IMR-90 (cell line): ENCODE data around the gene XIRP1. TPM values are rescaled to one million over a fixed set of nuclear protein-coding genes. Genes with fewer than 3 reads are reported as not detected.

Experiments
- ATAC-seq: fragments of 200-7000 bp; cut with Tn5 transposase; 2 replicates; pipeline ENCODE4 v1.9.1; 2020; ENCODE audit warnings: low read depth, mild to moderate bottlenecking, moderate library complexity
- BruUV-seq: library from RNA; stranded (reverse); fragments of 400-500 nt; replicated peaks from 2 replicates; lab custom pipeline; 2021; lab: Mats Ljungman, UMichigan
- CTCF ChIA-PET: fragments of 300-600 bp; formaldehyde crosslinking; extraction: SDS; loops from one replicate; lab custom pipeline; 2021; ENCODE audit warnings: antibody characterized with exemption; lab: Yijun Ruan, JAX
- POLR2A ChIA-PET: fragments of 300-600 bp; sonication (Branson Sonifier 250); formaldehyde crosslinking; loops from one replicate; lab custom pipeline; 2022; ENCODE audit warnings: antibody characterized with exemption; ENCODE audit not compliant: unreplicated experiment; lab: Charles Lee
- DNase-seq: peaks from one replicate; pipeline ENCODE4 v3.0.0; 2013
- H2AFZ ChIP-seq: replicated peaks from 2 replicates; pipeline ENCODE3; 2013; ENCODE audit warnings: low read length, mild to moderate bottlenecking; ENCODE audit not compliant: poor library complexity
- H2AK5ac ChIP-seq: 2 replicates; pipeline ENCODE4 v1.6.1; 2013; ENCODE audit warnings: low read depth, low read length, inconsistent platforms
- H2AK9ac ChIP-seq: replicated peaks from 2 replicates; pipeline ENCODE3; 2013; ENCODE audit warnings: mild to moderate bottlenecking, low read depth, low read length, moderate library complexity; ENCODE audit not compliant: poor library complexity
- H2BK120ac ChIP-seq: 2 replicates; pipeline ENCODE4 v1.6.1; 2013; ENCODE audit warnings: low read depth, low read length, inconsistent platforms
- H2BK15ac ChIP-seq: 3 replicates; pipeline ENCODE4 v1.6.1; 2013; ENCODE audit warnings: low read depth, low read length, inconsistent platforms
- H2BK20ac ChIP-seq: 2 replicates; pipeline ENCODE4 v1.6.1; 2013; ENCODE audit warnings: low read depth, mild to moderate bottlenecking, inconsistent platforms, low read length, moderate library complexity
- H2BK5ac ChIP-seq: 2 replicates; pipeline ENCODE4 v1.6.1; 2013; ENCODE audit warnings: mild to moderate bottlenecking, low read depth, low read length, inconsistent platforms; ENCODE audit not compliant: poor library complexity, severe bottlenecking
- H3K14ac ChIP-seq: replicated peaks from 2 replicates; pipeline ENCODE4 v1.6.1; 2013; ENCODE audit warnings: low read depth, low read length, inconsistent platforms
- H3K18ac ChIP-seq: 2 replicates; pipeline ENCODE4 v1.6.1; 2013; ENCODE audit warnings: low read depth, low read length, control low read depth
- H3K23ac ChIP-seq: 2 replicates; pipeline ENCODE4 v1.6.1; 2013; ENCODE audit warnings: low read depth, low read length, inconsistent platforms
- H3K27ac ChIP-seq: 2 replicates; pipeline ENCODE4 v1.5.1; 2013; ENCODE audit warnings: mild to moderate bottlenecking, control low read depth, low read length; ENCODE audit not compliant: insufficient read depth
- H3K27me3 ChIP-seq: 2 replicates; pipeline ENCODE4 v1.6.1; 2013; ENCODE audit warnings: low read length; ENCODE audit not compliant: control insufficient read depth, insufficient read depth
- H3K36me3 ChIP-seq: 2 replicates; pipeline ENCODE4 v1.6.1; 2013; ENCODE audit warnings: low read length, mixed read lengths; ENCODE audit not compliant: control insufficient read depth, insufficient read depth
- H3K4ac ChIP-seq: 2 replicates; pipeline ENCODE4 v1.6.1; 2013; ENCODE audit warnings: low read depth, low read length, inconsistent platforms
- H3K4me1 ChIP-seq: 2 replicates; pipeline ENCODE4 v1.6.1; 2013; ENCODE audit warnings: low read length, mixed read lengths; ENCODE audit not compliant: control insufficient read depth, insufficient read depth
- H3K4me2 ChIP-seq: 2 replicates; pipeline ENCODE4 v1.6.1; 2013; ENCODE audit warnings: low read depth, mild to moderate bottlenecking, control low read depth, low read length, moderate library complexity
- H3K4me3 ChIP-seq: 2 replicates; pipeline ENCODE4 v1.5.1; 2013; ENCODE audit warnings: low read depth, mild to moderate bottlenecking, control low read depth, low read length, moderate library complexity; ENCODE audit not compliant: insufficient read depth
- H3K56ac ChIP-seq: 2 replicates; pipeline ENCODE4 v1.6.1; 2013; ENCODE audit warnings: low read length, inconsistent platforms; ENCODE audit not compliant: insufficient read depth; ENCODE audit errors: extremely low read depth
- H3K79me1 ChIP-seq, 2 experiments: 2 replicates each; pipeline ENCODE4 v1.6.1; 2013; ENCODE audit warnings: low read length in 2 of 2, inconsistent platforms in 1 of 2, low read depth in 1 of 2
- H3K9ac ChIP-seq: 2 replicates; pipeline ENCODE4 v1.6.1; 2013; ENCODE audit warnings: low read depth, low read length, control low read depth
- H3K9me1 ChIP-seq: 2 replicates; pipeline ENCODE4 v1.6.1; 2013; ENCODE audit warnings: low read length, inconsistent platforms; ENCODE audit not compliant: insufficient read depth
- H3K9me3 ChIP-seq: 2 replicates; pipeline ENCODE4 v1.6.1; 2013; ENCODE audit warnings: low read length; ENCODE audit not compliant: control insufficient read depth, insufficient read depth
- H4K20me1 ChIP-seq: 2 replicates; pipeline ENCODE4 v1.6.1; 2013; ENCODE audit warnings: low read length, inconsistent platforms; ENCODE audit not compliant: insufficient read depth
- H4K5ac ChIP-seq: 2 replicates; pipeline ENCODE4 v1.6.1; 2013; ENCODE audit warnings: mild to moderate bottlenecking, low read depth, low read length, control low read depth
- H4K8ac ChIP-seq, 2 experiments: 2 replicates each; pipeline ENCODE4 v1.6.1; 2013; ENCODE audit warnings: low read depth in 2 of 2, low read length in 2 of 2, control low read depth in 1 of 2, inconsistent platforms in 1 of 2
- H4K91ac ChIP-seq: 2 replicates; pipeline ENCODE4 v1.6.1; 2013; ENCODE audit warnings: low read depth, low read length, inconsistent platforms; ENCODE audit not compliant: insufficient read depth
- BHLHE40 ChIP-seq: fragments of 150-350 bp; IDR thresholded peaks from 2 replicates; pipeline ENCODE4 v1.6.1; 2016; ENCODE audit warnings: mild to moderate bottlenecking, low read depth, low read length
- CEBPB ChIP-seq: IDR thresholded peaks from 2 replicates; pipeline ENCODE4 v1.6.1; 2012; ENCODE audit warnings: low read depth, low read length, improper control_type of control experiment
- CHD1 ChIP-seq: IDR thresholded peaks from 2 replicates; pipeline ENCODE4 v1.6.1; 2012; ENCODE audit warnings: low read depth, low read length, improper control_type of control experiment
- CTCF ChIP-seq: conservative IDR thresholded peaks from 2 replicates; pipeline ENCODE4 v1.5.1; 2012; ENCODE audit warnings: mild to moderate bottlenecking, low read depth, low read length, improper control_type of control experiment
- ELK1 ChIP-seq: fragments of 150-350 bp; IDR thresholded peaks from 2 replicates; pipeline ENCODE4 v1.6.1; 2016; ENCODE audit warnings: low read depth, mild to moderate bottlenecking, low read length, moderate library complexity, borderline replicate concordance
- FOS ChIP-seq: fragments of 150-350 bp; IDR thresholded peaks from 2 replicates; pipeline ENCODE4 v1.6.1; 2016; ENCODE audit warnings: low read depth, low read length
- MAFK ChIP-seq: IDR thresholded peaks from 2 replicates; pipeline ENCODE4 v1.6.1; 2012; ENCODE audit warnings: low read depth, low read length, improper control_type of control experiment
- MAZ ChIP-seq: IDR thresholded peaks from 2 replicates; pipeline ENCODE4 v1.6.1; 2012; ENCODE audit warnings: low read depth, mild to moderate bottlenecking, low read length, improper control_type of control experiment, moderate library complexity, borderline replicate concordance
- MXI1 ChIP-seq: IDR thresholded peaks from 2 replicates; pipeline ENCODE4 v1.6.1; 2012; ENCODE audit warnings: low read depth, mild to moderate bottlenecking, low read length, moderate library complexity, borderline replicate concordance
- NFE2L2 ChIP-seq: fragments of 150-350 bp; IDR thresholded peaks from 2 replicates; pipeline ENCODE4 v1.6.1; 2016; ENCODE audit warnings: low read depth, mild to moderate bottlenecking, low read length
- POLR2A ChIP-seq: IDR thresholded peaks from 2 replicates; pipeline ENCODE4 v1.6.1; 2012; ENCODE audit warnings: mild to moderate bottlenecking, low read depth, low read length
- RAD21 ChIP-seq: IDR thresholded peaks from 2 replicates; pipeline ENCODE4 v1.6.1; 2012; ENCODE audit warnings: low read length, improper control_type of control experiment
- RCOR1 ChIP-seq: IDR thresholded peaks from 2 replicates; pipeline ENCODE4 v1.6.1; 2012; ENCODE audit warnings: mild to moderate bottlenecking, low read length, improper control_type of control experiment; ENCODE audit not compliant: insufficient replicate concordance
- RFX5 ChIP-seq: IDR thresholded peaks from 2 replicates; pipeline ENCODE4 v1.8.0; 2012; ENCODE audit warnings: low read depth, mild to moderate bottlenecking, low read length, moderate library complexity
- SMC3 ChIP-seq: fragments of 150-350 bp; IDR thresholded peaks from 2 replicates; pipeline ENCODE4 v1.6.1; 2016; ENCODE audit warnings: low read depth, mild to moderate bottlenecking, antibody characterized with exemption, low read length, moderate library complexity
- USF2 ChIP-seq: fragments of 150-350 bp; IDR thresholded peaks from 2 replicates; pipeline ENCODE4 v1.6.1; 2017; ENCODE audit warnings: mild to moderate bottlenecking, antibody characterized with exemption, low read length, low read depth
- dilution Hi-C: fragments of 300-500 bp; cut with HindIII; formaldehyde crosslinking; loops from one replicate; pipeline ENCODE4 v1.14.3; 2018; ENCODE audit warnings: low sequenced_read_pairs; ENCODE audit not compliant: unreplicated experiment
- in situ Hi-C: fragments of 300-500 bp; cut with MboI; formaldehyde crosslinking; loops from 3 replicates; pipeline ENCODE4 v1.14.3; 2019; ENCODE audit warnings: low sequenced_read_pairs, inconsistent platforms, mixed read lengths
- intact Hi-C: fragments of 100-400 bp; cut with micrococcal nuclease; formaldehyde crosslinking; loops from 2 replicates; pipeline ENCODE4 v1.10.0; 2022
- polyA plus RNA-seq, 3 experiments: library from polyadenylated mRNA; depleted of rRNA; stranded (reverse); fragments of >200 nt; gene quantifications; 2 replicates each; pipeline ENCODE4 v1.2.3, GENCODE V29; 2012; ENCODE audit warnings: low replicate concordance in 1 of 3
- total RNA-seq: library from RNA; depleted of rRNA; stranded (reverse); fragments of >200 nt; gene quantifications from 2 replicates; pipeline ENCODE4 v1.2.3, GENCODE V29; 2012

XIRP1 gene
- total and polyA plus RNA-seq, 2 of the 4 experiments (the other 2 are of a cell fraction) = under 0.01 to 0.07 TPM

GRCh38 chr3:39241561-39241960 is 49.2 kb upstream of the XIRP1 start:
- Histone ChIP-seq H4K8ac (no peak overlapping the region), H3K9me3 (no peaks in the 10 kb centered on the region), H3K36me3 (no peaks in the 10 kb centered on the region), H2BK20ac (no peak overlapping the region), H4K20me1 (no peaks in the 10 kb centered on the region), H2AK9ac (no peak overlapping the region), H3K18ac (no peak overlapping the region), H2BK15ac (no peak overlapping the region), H2AFZ (no peak overlapping the region), H4K91ac (no peak overlapping the region), H3K9ac (no peak overlapping the region), H3K9me1 (no peaks in the 10 kb centered on the region), H3K4ac (no peak overlapping the region), H2BK120ac (no peak overlapping the region), H3K4me1 (no peaks in the 10 kb centered on the region), H3K79me1 (no peaks in the 10 kb centered on the region), H3K56ac (no peak overlapping the region), H4K5ac (no peak overlapping the region), H3K4me3 (no peak overlapping the region), H2AK5ac (no peak overlapping the region), H3K14ac (no peak overlapping the region), H3K23ac (no peak overlapping the region), H3K27ac (no peak overlapping the region), H3K27me3 (peaks cover 9% of the 10 kb centered on the region), H3K4me2 (no peak overlapping the region), H2BK5ac (no peak overlapping the region)
- DNase-seq (no peak), ATAC-seq (no peak)
- no TSS peak for BruUV-seq
- POLR2A ChIA-PET = no interaction called here
- TF ChIP-seq MAFK = no peak
- TF ChIP-seq RCOR1 = no peak
- no peak for TF ChIP-seq SMC3
- no peak for TF ChIP-seq POLR2A
- TF ChIP-seq FOS = no peak
- no peak for TF ChIP-seq ELK1
- TF ChIP-seq USF2 = no peak
- no peak for TF ChIP-seq CTCF
- no peak for TF ChIP-seq MXI1
- no peak for TF ChIP-seq RFX5
- TF ChIP-seq BHLHE40 = no peak
- TF ChIP-seq RAD21 = no peak
- no peak for TF ChIP-seq MAZ
- no peak for TF ChIP-seq CEBPB
- TF ChIP-seq NFE2L2 = no peak
- no peak for TF ChIP-seq CHD1
- CTCF ChIA-PET = no interaction called here
- intact Hi-C loops = no loop called here
- dilution Hi-C loops = no loop called here
- in situ Hi-C loops = no loop called here
